NCI-H2227 treated with DMSO at 0.1 percent for 48 hours (cell line): ENCODE data around the gene ZNF592.
"Not testable (repeated sequence)": the region's sequence is repeated elsewhere in the genome, so short reads cannot be mapped to it uniquely, and the experiment has no call there.

Experiments
- DNase-seq: peaks from one replicate; lab custom pipeline; 2025; lab: John Stamatoyannopoulos, UW

ZNF592 gene

DNA sequence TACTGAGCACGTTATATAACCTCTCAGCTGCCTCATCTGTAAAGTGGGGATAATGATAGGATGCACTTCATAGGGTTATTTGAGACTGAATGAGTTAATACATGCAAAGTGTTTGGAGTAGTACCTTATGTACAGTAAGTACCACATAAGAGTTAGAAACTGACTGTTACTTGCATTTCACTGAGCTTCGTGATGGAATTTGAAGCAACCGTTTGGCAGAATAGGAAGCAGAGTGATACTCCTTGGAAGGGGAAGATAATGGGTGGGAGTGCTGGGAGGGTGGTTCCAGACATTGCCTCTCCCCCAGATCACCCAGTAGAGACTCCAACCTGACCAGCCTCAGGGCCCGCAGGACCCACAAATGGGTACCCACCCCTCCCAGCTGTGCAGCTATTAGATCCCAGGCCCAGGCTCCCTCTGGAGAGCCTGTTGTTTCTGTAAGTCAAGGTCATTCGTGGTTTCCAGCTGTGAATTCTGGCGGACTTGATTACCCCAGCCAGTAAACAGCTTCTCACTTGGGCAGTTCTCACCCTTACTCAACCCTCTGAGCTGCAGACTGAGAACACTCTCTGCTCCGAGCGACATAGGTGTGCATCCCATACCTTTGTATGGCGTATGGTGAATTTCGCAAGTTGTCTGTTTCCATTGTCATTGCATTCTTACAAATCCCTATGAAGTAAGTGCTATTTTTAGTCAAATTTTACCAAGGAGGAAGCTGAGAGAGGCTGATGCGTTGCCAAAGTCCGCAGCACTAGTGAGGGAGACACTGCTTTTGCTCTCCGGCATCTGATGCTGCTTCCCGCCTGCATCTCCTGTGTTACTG lies 79.9 kb downstream of the ZNF592 start:
- no peak for DNase-seq

DNA sequence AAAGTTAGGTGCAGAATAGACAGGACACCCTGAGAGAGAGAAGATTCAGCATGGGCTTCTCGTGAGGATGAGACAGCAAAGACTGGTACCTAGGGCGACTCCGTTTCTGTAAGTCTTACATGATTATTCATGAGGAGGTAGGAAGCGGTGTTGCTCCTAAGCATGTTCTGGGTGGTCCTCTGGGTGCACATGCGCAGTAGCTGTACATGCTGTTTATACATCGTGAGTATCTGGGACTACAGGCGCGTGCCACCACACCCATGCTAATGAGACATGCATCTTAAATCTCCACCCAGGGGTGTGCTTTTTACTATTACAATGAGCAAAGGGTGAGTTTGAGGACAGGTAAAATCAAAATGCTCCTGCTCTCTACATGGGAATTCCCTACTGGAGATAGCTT lies 81.0 kb downstream of the ZNF592 start:
- DNase-seq, result no peak

DNA sequence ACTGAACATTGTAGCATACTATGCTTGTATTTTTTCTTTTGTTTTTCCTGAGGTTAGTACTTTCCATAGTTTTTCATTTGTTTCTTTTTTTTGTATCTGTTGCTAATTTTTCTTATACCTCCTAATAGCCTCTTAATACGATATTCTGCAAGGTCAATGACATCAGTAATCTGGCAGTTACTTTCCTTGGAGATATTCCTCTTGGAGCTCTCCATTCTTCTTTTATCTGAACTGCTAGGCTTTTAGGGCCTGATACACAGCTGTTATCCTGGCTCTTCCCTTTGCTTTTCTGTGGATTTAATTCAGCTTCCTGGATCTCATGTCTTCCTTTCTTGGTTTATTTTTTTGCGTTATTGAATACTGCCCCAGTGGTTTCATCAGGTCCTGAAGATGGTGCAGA lies 81.6 kb downstream of the ZNF592 start:
- DNase-seq, result no peak

DNA sequence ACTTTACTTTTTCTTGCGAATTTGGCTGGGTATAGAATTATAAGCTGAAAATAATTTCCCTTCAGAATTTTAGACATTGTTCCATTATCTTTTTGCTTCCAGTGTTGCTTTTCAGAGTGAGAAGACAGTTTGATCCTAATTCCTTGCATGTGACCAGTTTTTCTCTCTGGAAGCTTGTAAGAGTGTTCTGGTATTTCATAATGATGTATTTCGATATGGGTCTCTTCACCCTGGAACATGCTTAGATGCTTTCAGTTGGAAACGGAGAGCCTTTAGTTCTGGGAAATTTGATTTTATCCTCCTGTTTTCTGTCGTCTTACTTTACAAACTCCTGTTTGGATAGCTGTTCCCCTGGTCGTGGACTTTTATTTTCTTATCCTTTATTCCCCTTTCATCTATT lies 82.6 kb downstream of the ZNF592 start:
- DNase-seq, result no peak

DNA sequence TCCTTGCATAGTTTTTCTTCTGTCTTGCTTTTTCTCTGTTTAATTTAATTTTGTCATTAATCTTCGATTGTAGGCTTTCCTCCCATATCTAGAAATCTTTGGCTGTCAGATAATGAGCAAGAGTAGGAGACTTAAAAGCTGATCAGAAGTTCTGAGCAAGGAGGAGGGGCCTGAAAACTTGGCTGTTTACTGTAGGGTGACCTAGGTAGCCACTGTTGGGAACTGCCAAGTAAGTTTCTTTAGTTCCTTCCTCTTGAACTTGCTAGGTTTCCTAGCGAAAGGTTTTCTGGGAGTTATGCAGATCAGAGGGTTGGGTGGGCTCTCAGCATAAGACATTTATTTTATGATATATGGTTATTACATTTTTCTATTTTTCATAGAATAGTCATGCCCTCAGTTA lies 83.2 kb downstream of the ZNF592 start:
- DNase-seq, result no peak

DNA sequence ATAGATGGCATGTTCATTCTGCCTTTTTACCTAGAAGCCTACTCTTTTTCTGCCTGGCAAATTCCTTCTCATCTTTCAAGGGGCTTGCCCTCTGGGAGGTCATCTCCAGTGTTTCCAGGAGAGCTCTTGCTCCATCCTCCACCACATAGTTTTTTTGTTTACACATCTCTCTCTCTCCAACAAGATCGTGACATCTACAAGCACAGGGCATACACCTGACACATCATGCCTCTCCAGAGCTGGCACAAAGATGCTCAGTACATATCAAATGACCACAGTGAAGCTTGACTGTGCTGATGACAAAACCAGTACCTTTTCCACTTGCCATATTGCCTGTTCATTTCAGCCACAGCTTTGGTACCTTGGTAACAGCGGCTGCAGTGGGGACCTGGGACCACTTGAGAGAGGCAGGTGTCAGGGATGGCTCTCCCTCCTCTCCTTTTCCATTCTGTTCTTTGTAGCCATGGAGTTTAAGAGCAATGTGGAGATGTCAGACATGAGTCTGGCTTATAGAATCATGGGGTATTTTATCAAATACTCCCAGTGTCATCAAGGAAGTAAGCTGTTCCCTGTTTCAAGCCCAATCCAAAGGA lies 84.2 kb downstream of the ZNF592 start:
- DNase-seq, result no peak

DNA sequence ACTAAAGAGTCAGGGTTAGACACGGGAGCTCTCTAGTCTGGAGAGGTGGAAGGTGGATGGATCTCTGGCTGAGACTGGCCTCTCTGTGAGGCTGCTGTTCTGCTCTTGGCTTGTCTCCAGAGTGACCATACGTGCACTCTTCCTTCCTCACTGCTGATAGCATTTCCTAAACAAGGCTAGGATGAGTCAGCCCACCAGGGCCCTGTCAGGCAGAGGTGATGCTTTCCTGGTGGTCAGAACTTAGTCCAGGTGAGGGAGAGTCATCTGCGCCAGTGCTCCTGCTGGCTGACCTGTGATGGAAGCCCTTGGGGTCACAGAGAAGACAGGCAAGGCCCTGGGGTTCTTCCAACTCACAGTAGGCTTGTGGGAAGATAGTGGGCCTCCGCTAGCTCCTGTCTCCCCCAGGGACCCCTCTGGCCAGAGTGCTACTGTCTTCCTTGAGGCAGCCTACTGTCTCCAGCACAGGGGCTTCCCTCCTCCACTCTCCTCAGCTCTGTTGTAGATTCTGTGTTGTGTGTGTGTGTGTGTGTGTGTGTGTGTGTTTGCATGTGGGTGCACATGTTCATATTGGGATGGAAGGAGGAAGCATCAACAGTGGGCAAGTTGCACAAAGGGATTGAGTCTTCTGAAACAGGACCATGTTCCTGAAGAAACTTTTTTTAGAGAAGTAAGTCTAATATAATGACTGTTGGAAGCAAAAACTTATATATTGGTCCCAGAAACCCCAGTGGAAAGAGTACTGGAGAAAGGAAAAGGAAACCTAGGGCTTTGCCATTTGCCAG lies 85.2 kb downstream of the ZNF592 start:
- DNase-seq, result no peak

DNA sequence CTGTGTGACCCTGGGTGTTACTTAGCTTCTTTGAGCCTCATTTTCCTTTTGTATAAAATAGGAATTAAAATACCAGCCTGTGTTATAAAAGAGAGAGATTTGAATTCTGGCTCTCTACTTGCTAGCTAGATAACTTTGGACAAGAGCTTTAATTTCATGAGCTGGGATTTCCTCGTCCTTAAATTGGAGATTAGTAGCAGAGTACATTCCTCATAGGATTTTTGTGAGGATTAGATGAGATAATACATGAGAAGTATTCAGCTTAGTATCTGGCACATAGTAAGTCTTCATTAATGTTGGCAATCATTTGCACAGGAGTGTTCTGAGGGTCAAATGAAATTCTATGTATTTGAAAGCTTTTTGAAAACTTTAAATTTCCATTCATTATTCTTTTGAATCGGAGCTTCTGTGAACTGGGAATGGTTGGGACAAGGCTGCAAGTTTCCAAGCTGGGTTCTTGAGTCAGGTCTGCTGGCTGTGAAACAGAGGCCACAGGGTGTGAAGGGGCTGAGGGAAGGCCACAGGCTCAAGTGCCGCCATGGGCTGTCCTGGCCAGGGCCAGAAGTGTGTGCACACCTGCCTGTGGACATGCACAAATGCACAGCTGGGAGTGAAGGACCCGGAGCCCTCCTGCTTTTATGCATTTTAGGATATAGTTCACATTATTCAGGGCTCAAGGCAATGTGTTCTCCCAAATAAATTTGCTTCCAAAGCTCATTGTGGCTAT lies 86.0 kb downstream of the ZNF592 start:
- DNase-seq, result no peak

DNA sequence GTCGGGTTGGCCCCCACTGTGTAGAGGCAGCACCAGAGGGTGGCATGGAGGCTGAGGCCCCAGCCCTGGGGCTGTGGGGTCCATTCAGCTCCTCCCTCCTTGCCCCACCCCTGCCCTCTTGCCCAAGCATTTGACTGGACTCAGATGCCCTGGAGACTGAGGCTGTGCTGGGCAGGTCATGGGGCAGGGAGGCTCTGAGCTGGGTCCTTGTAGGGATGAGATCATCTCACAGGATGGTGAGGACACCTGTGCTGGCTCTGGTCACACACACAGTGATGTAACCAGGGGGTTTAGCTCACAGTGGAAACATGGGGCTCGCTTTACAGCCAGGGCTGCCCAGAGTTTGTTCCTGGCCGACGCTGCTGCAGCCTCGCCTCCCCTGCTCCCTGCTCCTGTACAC lies 86.6 kb downstream of the ZNF592 start:
- DNase-seq, result no peak

DNA sequence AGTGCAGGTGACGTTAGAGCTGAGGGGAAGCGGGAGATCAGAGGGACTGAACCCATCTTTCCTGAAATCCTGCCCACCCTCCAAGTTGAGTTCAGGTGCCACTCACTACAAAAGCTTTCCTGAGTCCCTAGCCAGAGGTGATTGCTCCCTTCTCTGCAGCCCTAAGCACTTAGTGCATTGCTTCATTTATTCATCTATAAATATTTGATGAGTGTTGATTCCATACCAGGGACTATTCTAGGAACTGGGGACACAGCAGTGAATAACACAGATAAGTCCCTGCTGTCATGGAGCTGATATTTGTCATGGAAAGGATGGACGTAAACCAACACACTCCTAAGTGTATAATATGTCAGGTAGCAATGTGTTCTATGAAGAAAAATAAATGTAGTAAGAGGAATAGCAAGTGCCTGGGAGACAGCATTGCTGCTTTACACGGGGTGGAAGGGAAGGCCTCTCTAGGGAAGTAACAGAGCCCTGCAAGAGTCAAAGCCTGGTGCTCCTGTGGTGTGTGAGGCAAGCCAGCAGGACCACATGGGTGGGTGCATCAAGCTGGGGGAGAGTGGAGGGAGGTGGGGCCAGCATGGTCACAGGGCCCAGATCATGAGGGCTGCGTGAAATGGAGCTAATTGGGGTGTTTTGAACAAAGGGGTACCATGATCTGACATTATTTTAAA lies 87.4 kb downstream of the ZNF592 start:
- DNase-seq, result no peak

DNA sequence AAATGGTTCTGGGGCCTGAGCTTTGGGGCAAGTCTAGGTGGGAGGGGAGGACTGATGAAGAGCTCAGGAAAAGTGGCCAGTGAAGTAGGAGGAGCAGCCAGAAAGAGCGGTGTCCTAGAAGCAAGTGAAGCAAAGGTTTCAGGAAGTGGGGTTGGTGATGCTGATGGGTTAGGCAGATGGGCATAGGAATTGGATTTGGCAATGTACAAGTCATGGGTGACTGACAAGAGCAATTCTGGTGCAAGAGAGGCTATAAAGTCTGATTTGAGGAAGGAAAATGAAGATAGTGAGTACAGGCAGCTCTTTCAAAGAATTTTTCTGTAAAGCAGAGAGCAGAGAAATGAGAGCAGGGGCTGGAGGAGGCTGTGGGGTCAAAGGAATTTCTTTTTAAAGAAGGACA lies 88.5 kb downstream of the ZNF592 start:
- no peak for DNase-seq

DNA sequence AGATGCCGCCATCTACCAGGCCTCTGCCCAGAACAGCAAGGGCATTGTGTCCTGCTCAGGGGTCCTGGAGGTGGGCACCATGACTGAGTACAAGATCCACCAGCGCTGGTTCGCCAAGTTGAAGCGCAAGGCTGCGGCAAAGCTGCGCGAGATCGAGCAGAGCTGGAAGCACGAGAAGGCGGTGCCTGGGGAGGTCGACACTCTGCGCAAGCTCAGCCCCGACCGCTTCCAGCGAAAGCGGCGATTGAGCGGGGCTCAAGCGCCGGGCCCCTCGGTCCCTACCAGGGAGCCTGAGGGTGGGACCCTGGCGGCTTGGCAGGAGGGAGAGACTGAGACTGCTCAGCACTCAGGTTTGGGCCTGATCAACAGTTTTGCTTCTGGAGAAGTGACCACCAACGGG lies 91.3 kb downstream of the ZNF592 start:
- DNase-seq, result no peak

DNA sequence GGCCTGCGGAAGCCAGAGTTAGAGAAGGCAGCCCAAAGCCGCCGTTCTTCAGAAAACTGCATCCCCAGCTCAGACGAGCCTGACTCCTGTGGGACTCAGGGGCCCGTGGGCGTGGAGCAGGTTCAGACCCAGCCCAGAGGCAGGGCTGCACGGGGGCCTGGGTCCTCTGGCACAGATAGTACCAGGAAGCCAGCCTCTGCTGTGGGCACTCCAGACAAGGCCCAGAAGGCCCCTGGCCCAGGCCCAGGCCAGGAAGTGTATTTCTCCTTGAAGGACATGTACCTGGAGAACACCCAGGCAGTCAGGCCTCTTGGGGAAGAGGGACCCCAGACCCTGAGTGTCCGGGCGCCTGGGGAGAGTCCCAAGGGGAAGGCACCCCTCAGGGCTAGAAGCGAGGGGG lies 91.9 kb downstream of the ZNF592 start:
- DNase-seq, result no peak

DNA sequence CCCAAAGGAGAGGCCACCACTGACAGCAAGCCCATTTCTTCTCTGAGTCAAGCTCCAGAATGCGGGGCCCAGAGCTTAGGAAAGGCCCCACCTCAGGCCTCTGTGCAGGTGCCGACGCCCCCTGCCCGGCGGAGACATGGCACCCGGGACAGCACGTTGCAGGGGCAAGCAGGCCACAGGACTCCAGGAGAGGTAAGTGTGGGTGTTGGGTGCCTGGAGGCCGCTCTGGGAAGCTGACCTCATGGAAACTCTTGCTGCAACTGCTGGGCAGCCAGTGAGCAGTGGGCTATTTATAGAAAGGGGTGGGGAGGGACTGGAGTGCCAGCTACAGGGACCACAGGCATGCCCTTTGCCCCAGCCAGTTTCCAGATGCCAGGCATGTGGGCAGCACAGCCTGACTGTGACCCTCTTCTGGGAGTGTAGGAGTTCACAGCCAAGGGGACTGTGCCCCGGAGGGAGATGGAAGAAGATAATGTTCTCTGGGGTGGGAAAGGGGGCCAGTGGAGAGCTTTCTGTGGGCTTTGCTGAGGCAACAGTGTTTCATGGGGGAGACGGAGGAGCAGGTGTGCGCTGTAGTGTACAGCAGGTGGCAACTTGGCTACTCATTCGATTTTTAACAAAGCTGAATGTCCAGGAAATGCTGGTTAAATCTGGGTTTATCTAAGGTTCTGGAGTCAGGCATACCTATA lies 92.5 kb downstream of the ZNF592 start:
- DNase-seq, result no peak

DNA sequence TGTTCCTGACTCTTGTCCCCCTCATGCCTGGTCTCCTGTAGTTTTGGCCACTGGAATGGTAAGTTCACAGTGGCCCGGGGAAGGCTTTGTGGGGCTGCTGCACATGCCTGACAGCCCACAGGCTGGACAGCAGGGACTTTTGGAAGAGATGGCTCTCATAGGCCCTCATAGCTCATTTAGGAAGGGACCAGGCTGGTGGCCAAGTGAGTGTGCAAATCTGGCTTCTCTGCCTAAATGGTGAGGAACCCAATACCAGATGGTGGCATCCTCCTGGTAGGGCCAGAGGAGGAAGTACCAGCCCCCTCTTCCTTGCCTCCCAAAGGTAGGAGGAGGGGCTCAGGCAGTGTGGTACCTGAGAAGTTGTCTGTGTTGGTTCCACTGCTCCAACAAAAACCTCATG lies 94.4 kb downstream of the ZNF592 start:
- DNase-seq, result no peak

DNA sequence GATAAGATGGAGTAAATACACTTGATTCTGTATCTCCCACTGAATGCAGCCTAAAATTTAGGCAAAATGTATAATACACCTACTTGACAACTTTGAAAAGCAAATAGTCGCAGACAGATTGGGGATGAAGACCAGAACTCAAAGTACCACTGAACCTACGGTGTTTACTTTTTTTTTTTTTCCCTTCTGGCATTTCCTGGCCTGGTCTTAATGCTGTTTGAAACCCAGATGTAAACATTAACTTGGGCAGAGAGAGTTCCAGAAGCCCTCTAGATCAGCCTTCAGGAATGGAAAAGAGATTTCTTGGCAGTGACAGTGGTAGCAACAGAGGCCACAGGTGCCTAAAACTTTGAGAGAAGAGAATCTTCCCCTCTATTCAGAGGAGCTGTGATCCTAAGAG lies 96.6 kb downstream of the ZNF592 start:
- DNase-seq, result no peak

DNA sequence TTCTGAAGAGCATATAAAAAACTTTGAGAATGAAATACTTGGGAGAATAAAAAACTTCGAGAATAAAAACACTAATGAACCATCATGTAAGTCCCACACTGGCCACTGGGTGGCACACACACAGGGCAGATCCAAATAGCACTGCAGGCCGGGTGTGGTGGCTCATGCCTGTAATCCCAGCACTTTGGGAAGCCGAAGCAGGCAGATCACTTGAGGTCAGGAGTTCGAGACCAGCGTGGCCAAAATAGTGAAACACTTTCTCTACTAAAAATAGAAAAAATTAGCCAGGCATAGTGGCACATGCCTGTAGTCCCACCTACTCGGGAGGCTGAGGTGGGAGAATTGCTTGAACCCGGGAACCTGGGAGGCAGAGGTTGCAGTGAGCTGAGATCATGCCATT lies 97.2 kb downstream of the ZNF592 start:
- not testable (repeated sequence) for DNase-seq

DNA sequence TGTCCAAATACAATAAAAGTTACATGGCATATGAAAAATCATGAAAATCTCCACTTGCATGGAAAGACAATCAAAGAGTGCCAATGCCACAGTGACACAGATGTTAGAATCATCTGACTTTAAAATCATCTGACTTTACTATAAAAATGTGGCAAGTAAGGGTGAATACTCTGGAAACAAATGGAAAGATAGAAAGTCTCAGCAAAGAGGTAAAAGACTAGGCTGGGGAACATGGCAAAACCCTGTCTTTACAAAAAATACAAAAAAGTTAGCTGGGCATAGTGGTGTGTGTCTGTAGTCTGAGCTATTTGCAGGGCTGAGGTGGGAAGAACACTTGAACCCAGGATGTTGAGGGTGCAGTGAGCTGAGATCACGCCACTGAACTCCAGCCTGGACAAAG lies 97.9 kb downstream of the ZNF592 start:
- no peak for DNase-seq

DNA sequence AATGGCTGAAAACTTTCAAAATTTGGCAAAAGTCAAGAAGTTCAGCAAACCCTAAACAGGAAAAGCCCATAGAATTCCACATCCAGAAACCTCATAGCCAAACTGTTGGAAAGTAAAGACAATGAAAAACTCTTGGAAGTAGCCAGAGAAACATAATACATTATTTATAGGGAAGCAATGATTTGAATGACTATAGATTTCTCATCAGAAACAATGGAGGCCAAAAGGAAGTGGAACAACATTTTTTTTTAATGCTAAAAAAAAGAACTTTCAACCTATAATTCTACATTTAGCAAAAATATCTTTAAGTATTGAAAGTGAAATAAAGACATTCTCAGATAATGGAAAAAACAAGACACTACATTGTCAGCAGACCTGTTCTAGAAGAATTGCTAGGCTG lies 99.0 kb downstream of the ZNF592 start:
- no peak for DNase-seq

DNA sequence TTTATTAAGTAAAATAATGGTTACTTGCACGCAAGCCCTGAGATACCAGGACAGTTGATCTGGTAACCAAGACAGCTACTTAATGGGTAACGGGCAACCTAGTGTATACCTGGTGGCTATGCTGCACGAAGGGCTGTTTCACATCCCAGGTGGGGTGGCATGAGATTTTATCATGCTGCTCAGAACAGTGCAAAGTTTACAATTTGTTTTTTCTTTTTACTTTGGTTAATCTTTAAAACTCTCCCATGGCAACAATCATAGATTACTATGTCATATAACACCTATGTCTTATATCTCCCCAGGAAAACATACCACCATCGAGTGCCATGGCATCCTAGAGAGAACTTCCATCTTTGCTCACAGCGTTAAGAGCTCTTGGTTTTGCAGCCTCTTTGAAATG lies 103.8 kb downstream of the ZNF592 start:
- DNase-seq, result no peak

DNA sequence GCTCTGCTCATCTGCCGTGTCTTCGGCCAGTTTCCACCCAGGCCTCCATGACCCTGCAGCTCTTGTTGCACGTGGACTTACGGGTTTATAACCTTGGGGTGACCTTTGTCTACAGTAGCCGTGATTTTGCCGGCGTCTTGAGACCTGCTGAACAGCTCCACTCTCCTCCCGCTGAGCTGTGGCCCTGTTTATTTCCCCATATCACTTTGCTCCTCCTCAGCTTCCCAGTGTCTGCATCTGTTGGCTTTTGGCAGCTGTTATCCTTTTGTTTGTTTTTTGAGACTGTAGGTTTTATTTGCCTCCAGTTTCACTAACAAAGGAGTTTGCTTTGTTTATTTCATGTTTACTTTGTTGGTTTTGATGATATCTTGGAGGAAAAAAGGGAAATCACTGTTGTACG lies 106.7 kb downstream of the ZNF592 start:
- DNase-seq, result no peak
